ENCODE data around the gene CLEC6A.

GRCh38 chr12:8508223-8508622 is 52.5 kb downstream of the CLEC6A start:
- TF ChIP-seq CTCF (IDR thresholded peaks at IDR 0.05) (no peak), POLR2A (IDR thresholded peaks at IDR 0.05) (no peak)
